Measurements from ENCODE around the gene UQCC3.

Gene UQCC3

DNA sequence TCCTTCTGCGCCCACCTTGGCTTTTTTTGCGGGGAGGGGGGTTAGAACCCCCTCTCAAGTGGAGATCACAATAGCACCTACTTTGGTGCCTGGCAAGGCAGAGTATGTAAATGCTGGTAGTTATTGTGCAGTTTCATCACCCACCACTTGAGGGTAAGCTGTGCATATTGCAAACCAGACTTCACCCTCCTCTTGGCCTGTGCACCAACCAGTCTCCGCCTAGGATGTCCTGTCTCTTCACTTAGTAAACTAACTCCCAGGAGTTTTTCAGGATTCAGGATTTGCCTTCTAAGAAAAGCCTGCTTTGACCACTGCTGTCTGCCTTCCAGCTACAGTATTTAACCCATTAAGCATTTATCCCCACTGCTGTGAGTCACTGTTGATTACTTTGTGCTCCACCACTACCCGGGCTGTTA lies 9.4 kb downstream of the UQCC3 start:
- TF ChIP-seq, protein P1, sequence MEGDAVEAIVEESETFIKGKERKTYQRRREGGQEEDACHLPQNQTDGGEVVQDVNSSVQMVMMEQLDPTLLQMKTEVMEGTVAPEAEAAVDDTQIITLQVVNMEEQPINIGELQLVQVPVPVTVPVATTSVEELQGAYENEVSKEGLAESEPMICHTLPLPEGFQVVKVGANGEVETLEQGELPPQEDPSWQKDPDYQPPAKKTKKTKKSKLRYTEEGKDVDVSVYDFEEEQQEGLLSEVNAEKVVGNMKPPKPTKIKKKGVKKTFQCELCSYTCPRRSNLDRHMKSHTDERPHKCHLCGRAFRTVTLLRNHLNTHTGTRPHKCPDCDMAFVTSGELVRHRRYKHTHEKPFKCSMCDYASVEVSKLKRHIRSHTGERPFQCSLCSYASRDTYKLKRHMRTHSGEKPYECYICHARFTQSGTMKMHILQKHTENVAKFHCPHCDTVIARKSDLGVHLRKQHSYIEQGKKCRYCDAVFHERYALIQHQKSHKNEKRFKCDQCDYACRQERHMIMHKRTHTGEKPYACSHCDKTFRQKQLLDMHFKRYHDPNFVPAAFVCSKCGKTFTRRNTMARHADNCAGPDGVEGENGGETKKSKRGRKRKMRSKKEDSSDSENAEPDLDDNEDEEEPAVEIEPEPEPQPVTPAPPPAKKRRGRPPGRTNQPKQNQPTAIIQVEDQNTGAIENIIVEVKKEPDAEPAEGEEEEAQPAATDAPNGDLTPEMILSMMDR (IDR thresholded peaks at IDR 0.05; ENCODE audit: low read depth, low read length, poor library complexity, severe bottlenecking): peak; percentile 74
- TF ChIP-seq EZH2phosphoT487 (IDR thresholded peaks at IDR 0.05; ENCODE audit: borderline replicate concordance, low read length): no peak
- Histone ChIP-seq H3K4me3 (ENCODE audit: low read length) (peak overlapping the region; percentile 27), H3K4me2 (ENCODE audit: low read length) (peak overlapping the region; percentile 50)

DNA sequence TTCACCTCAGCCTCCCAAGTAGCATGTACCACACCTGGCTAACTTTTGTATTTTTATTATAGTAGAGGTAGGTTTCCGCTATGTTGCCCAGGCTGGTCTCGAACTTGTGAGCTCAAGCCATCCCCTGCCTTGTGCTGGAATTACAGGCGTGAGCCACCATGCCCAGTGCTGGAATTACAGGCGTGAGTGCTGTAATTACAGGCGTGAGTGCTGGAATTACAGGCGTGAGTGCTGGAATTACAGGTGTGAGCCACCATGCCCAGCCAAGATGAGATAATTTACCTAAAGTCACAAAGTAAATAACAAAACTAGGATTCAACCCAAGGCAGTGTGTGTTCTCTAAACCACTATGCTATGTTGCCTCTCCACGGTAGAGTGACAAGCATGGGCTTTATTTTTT lies 11.0 kb downstream of the UQCC3 start:
- H3K4me2 ChIP-seq (ENCODE audit: low read length): no peak overlapping the region
- peaks cover 28% of the 10 kb centered on the region for H3K4me1 ChIP-seq (ENCODE audit: control insufficient read depth, low read length)
- H3K79me2 ChIP-seq (ENCODE audit: control insufficient read depth, low read length): peaks cover 20% of the 10 kb centered on the region
- no peaks in the 10 kb centered on the region for H3K9me3 ChIP-seq (ENCODE audit: control insufficient read depth, insufficient read depth, low read length)
- H3K27me3 ChIP-seq (ENCODE audit: control insufficient read depth, low read length): no peaks in the 10 kb centered on the region
- H4K20me1 ChIP-seq (ENCODE audit: control insufficient read depth, insufficient read depth, low read depth, low read length): no peaks in the 10 kb centered on the region
- TF ChIP-seq, protein P1 (IDR thresholded peaks at IDR 0.05; ENCODE audit: low read depth, low read length, poor library complexity, severe bottlenecking): no peak
- TF ChIP-seq EZH2phosphoT487 (IDR thresholded peaks at IDR 0.05; ENCODE audit: borderline replicate concordance, low read length): no peak
- peaks cover 8% of the 10 kb centered on the region for H3K36me3 ChIP-seq (ENCODE audit: control insufficient read depth, low read length)
- no peaks in the 10 kb centered on the region for H3K9me2 ChIP-seq (replicated peaks; ENCODE audit: control insufficient read depth, low read length)
- H3F3A ChIP-seq (ENCODE audit: control insufficient read depth, insufficient read depth): peaks cover 4% of the 10 kb centered on the region; the same call in 1 of the 2 replicates
- H3K4me3 ChIP-seq (ENCODE audit: low read length): no peak overlapping the region
- H3K27ac ChIP-seq (ENCODE audit: low read depth, low read length): no peak overlapping the region

More for the DNA sequence above, 9.4 kb downstream of the UQCC3 start:
- peaks cover 17% of the 10 kb centered on the region for H3F3A ChIP-seq (ENCODE audit: control insufficient read depth, insufficient read depth)
- H3K9me2 ChIP-seq (replicated peaks; ENCODE audit: control insufficient read depth, low read length): no peaks in the 10 kb centered on the region
- no peaks in the 10 kb centered on the region for H3K9me3 ChIP-seq (ENCODE audit: control insufficient read depth, insufficient read depth, low read length)
- peaks cover 38% of the 10 kb centered on the region for H3K4me1 ChIP-seq (ENCODE audit: control insufficient read depth, low read length)
- no peaks in the 10 kb centered on the region for H4K20me1 ChIP-seq (ENCODE audit: control insufficient read depth, insufficient read depth, low read depth, low read length)
- H3K79me2 ChIP-seq (ENCODE audit: control insufficient read depth, low read length): peaks cover 35% of the 10 kb centered on the region
- peak overlapping the region; percentile 2; the same call in 1 of the 2 replicates for H3K27ac ChIP-seq (ENCODE audit: low read depth, low read length)
- H3K36me3 ChIP-seq (ENCODE audit: control insufficient read depth, low read length): peaks cover 24% of the 10 kb centered on the region
- no peaks in the 10 kb centered on the region for H3K27me3 ChIP-seq (ENCODE audit: control insufficient read depth, low read length)

DNA sequence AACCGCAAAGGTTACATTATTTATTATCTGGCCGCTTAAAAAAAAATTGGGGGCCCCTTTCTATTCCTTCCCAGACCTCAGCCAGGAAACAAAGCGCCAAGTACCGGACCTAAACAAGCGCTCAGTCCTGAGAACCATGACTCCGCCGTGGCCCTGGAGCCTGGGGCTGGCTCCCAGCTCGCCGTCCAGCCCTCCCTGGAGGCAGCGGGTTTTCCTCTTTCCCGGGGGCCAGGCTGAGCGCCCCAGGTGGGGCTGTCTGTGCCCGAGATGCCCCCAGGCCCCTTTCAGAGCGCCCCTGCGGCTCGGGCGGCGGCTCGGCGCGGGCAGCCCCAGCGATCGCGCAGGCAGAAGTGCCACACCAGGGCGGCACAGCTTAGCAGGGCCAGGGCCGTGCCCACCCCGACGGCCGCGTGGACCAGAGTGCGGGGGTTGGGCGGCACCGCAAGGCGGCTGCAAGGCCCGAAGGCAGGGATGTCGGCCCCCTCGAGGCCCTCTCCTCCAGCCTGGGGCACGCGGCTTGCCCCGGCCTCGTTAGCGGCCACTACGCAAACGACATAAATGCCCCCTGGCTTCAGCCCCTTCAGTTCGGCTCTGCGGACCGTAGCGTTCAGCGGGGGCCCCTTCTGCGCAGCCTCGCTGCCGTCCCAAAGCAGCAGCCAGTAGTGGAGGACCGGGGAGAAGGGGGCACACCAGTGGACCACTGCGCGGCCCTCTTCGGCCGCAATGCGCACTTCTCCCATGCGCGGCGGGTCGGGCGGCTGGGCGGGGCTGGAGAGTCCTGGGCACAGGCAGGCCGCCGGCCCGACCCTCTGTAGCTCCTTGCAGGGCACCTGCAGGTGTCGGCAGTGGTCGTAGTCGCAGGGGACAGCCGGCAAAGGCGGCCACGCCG lies 16.3 kb downstream of the UQCC3 start:
- peaks cover 17% of the 10 kb centered on the region for H3K36me3 ChIP-seq (ENCODE audit: control insufficient read depth, low read length)
- no peaks in the 10 kb centered on the region for H3K27me3 ChIP-seq (ENCODE audit: control insufficient read depth, low read length)
- no peaks in the 10 kb centered on the region for H3K9me2 ChIP-seq (replicated peaks; ENCODE audit: control insufficient read depth, low read length)
- H3K4me3 ChIP-seq (ENCODE audit: low read length): no peak overlapping the region
- H3K4me2 ChIP-seq (ENCODE audit: low read length): no peak overlapping the region
- TF ChIP-seq, protein P1 (IDR thresholded peaks at IDR 0.05; ENCODE audit: low read depth, low read length, poor library complexity, severe bottlenecking): no peak
- no peak for TF ChIP-seq EZH2phosphoT487 (IDR thresholded peaks at IDR 0.05; ENCODE audit: borderline replicate concordance, low read length)
- no peaks in the 10 kb centered on the region for H3K4me1 ChIP-seq (ENCODE audit: control insufficient read depth, low read length)
- no peaks in the 10 kb centered on the region for H4K20me1 ChIP-seq (ENCODE audit: control insufficient read depth, insufficient read depth, low read depth, low read length)
- no peak overlapping the region for H3K27ac ChIP-seq (ENCODE audit: low read depth, low read length)
- H3K79me2 ChIP-seq (ENCODE audit: control insufficient read depth, low read length): no peaks in the 10 kb centered on the region
- peaks cover 3% of the 10 kb centered on the region; the same call in 1 of the 2 replicates for H3F3A ChIP-seq (ENCODE audit: control insufficient read depth, insufficient read depth)
- no peaks in the 10 kb centered on the region for H3K9me3 ChIP-seq (ENCODE audit: control insufficient read depth, insufficient read depth, low read length)
